Endothelial cell of umbilical vein (primary cell): ENCODE data around the gene WDFY3.

Experiments
- EZH2 ChIP-seq: IDR thresholded peaks from 2 replicates; pipeline ENCODE4 v1.6.1; 2012; ENCODE audit warnings: borderline replicate concordance, low read depth, mild to moderate bottlenecking, moderate library complexity, low read length, inconsistent platforms; ENCODE audit not compliant: severe bottlenecking
- FOS ChIP-seq: IDR thresholded peaks from 2 replicates; pipeline ENCODE4 v1.6.1; 2011; ENCODE audit warnings: mild to moderate bottlenecking, low read length, moderate library complexity, borderline replicate concordance; ENCODE audit not compliant: insufficient read depth
- GATA2 ChIP-seq: IDR thresholded peaks from 2 replicates; pipeline ENCODE4 v1.7.0; 2011; ENCODE audit warnings: low read depth, mild to moderate bottlenecking, moderate library complexity, mixed read lengths, low read length; ENCODE audit not compliant: insufficient read length, insufficient read depth
- JUN ChIP-seq: IDR thresholded peaks from 2 replicates; pipeline ENCODE4 v1.6.1; 2011; ENCODE audit warnings: borderline replicate concordance, low read depth; ENCODE audit not compliant: insufficient read length, insufficient read depth
- MYC ChIP-seq: IDR thresholded peaks from one replicate; pipeline ENCODE4 v1.6.1; 2011; ENCODE audit warnings: mild to moderate bottlenecking, low read depth, low read length
- POLR2A ChIP-seq: IDR thresholded peaks from 2 replicates; pipeline ENCODE4 v1.6.1; 2012; ENCODE audit warnings: low read depth, mild to moderate bottlenecking, control low read depth, low read length
- POLR2AphosphoS5 ChIP-seq: IDR thresholded peaks from 2 replicates; pipeline ENCODE4 v1.6.1; 2012; ENCODE audit warnings: low read depth, mild to moderate bottlenecking, control low read depth, low read length, moderate library complexity; ENCODE audit not compliant: insufficient read depth
- TF ChIP-seq, protein P1 (sequence below), 2 donors: IDR thresholded peaks; 1 replicate in 1 of 2; 2 replicates in 1 of 2; pipeline ENCODE4 v1.5.1; 2011; ENCODE audit warnings: low read length in 2 of 2, mild to moderate bottlenecking in 2 of 2, moderate library complexity in 2 of 2, control low read depth in 1 of 2, inconsistent platforms in 1 of 2, low read depth in 1 of 2; ENCODE audit not compliant: insufficient read depth in 1 of 2; ENCODE audit errors: extremely low read depth in 1 of 2
- TF ChIP-seq, protein P2 (sequence below): IDR thresholded peaks from 2 replicates; pipeline ENCODE4 v1.6.1; 2011; ENCODE audit not compliant: insufficient read depth, insufficient read length

DNA sequence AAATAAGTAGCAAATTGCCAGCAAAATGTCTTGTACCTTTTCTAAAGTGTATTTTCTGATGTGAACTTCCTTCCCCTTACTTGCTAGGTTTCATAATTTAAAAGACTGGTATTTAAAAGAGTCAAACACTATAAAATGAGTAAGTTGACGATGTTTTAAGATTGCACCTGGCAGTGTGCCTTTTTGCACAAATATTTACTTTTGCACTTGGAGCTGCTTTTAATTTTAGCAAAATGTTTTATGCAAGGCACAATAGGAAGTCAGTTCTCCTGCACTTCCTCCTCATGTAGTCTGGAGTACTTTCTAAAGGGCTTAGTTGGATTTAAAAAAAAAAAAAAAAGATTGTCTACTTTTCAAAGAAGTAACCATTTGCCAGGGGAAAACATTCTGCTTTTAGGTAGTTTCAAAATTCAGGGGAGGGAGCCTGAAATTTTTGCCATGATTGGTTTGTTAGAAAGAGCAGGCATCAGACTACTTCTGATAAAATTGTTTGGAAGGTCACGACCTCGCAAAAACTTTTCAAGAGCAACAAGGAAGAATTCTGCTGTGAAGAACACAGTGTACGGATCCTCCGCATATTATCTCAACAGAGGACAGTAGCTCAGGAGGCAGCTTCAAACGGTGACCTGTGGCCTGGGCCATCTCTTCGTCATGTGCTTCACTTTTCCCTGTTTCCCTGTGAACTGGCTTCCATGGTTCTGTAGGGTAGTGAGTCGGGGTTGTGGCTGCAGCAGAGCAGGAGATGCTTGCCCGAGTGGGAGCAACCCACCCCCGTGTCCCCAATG, 317.4 kb downstream of the WDFY3 start:
- TF ChIP-seq JUN = no peak
- TF ChIP-seq, protein P1, sequence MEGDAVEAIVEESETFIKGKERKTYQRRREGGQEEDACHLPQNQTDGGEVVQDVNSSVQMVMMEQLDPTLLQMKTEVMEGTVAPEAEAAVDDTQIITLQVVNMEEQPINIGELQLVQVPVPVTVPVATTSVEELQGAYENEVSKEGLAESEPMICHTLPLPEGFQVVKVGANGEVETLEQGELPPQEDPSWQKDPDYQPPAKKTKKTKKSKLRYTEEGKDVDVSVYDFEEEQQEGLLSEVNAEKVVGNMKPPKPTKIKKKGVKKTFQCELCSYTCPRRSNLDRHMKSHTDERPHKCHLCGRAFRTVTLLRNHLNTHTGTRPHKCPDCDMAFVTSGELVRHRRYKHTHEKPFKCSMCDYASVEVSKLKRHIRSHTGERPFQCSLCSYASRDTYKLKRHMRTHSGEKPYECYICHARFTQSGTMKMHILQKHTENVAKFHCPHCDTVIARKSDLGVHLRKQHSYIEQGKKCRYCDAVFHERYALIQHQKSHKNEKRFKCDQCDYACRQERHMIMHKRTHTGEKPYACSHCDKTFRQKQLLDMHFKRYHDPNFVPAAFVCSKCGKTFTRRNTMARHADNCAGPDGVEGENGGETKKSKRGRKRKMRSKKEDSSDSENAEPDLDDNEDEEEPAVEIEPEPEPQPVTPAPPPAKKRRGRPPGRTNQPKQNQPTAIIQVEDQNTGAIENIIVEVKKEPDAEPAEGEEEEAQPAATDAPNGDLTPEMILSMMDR (IDR thresholded peaks at IDR 0.05; ENCODE audit: extremely low read depth in 1 of 2, insufficient read depth in 1 of 2, low read depth in 1 of 2, low read length in 2 of 2) = no peak
- no peak for TF ChIP-seq POLR2A
- TF ChIP-seq EZH2 = no peak
- TF ChIP-seq MYC = no peak
- TF ChIP-seq GATA2 = no peak
- TF ChIP-seq POLR2AphosphoS5 = no peak
- TF ChIP-seq, protein P2, sequence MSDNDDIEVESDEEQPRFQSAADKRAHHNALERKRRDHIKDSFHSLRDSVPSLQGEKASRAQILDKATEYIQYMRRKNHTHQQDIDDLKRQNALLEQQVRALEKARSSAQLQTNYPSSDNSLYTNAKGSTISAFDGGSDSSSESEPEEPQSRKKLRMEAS = no peak
- no peak for TF ChIP-seq FOS
